HepG2 (cell line): ENCODE measurements around the gene CHN2. TPM values are rescaled to one million over a fixed set of nuclear protein-coding genes. Genes with fewer than 3 reads are reported as not detected.

Experiments used
- ATAC-seq: fragments of 200-7000 bp; cut with Tn5 transposase; 3 replicates; pipeline ENCODE4 v1.9.1; 2020; ENCODE audit warnings: mild to moderate bottlenecking, moderate library complexity
- BruUV-seq: library from RNA; stranded (reverse); fragments of 400-500 nt; replicated peaks from 2 replicates; lab custom pipeline; 2021; lab: Mats Ljungman, UMichigan
- CTCF ChIA-PET: fragments of 300-600 bp; formaldehyde crosslinking; extraction: SDS; loops from one replicate; lab custom pipeline; 2021; ENCODE audit warnings: low total read pairs, inconsistent platforms, low intra/inter-chr PET ratio; lab: Yijun Ruan, JAX
- POLR2A ChIA-PET: fragments of 350-600 bp; sonication (Branson Sonifier 250); formaldehyde crosslinking; loops from one replicate; lab custom pipeline; 2020; ENCODE audit warnings: antibody characterized with exemption, inconsistent platforms; lab: Yijun Ruan, JAX
- DNase-seq: peaks from one replicate; pipeline ENCODE4 v3.0.0-alpha.2; 2015; ENCODE audit warnings: low spot score
- FAIRE-seq: peaks from 3 replicates; lab custom pipeline; 2011; peaks lifted over from hg19 to GRCh38; lab: Jason Lieb, UNC
- H2AFZ ChIP-seq: one replicate; pipeline ENCODE4 v1.6.1; 2011; ENCODE audit warnings: low read length, inconsistent platforms
- H3K27ac ChIP-seq: fragments of 300-600 bp; 3 replicates; pipeline ENCODE4 v1.8.0; 2011; ENCODE audit warnings: mixed run types, mild to moderate bottlenecking, mixed read lengths, low read length, inconsistent platforms; ENCODE audit not compliant: insufficient read depth; ENCODE audit errors: extremely low read length
- H3K27me3 ChIP-seq, 2 experiments: fragments of 200-600 bp in 1 of 2; 2 replicates in 1 of 2; 3 replicates in 1 of 2; pipeline versions ENCODE4 v1.6.0 to v1.8.0; 2011; ENCODE audit warnings: low read length in 2 of 2, mild to moderate bottlenecking in 2 of 2, moderate library complexity in 2 of 2, inconsistent platforms in 1 of 2; ENCODE audit not compliant: insufficient read depth in 2 of 2, control insufficient read depth in 1 of 2
- H3K36me3 ChIP-seq, 2 experiments: fragments of 200-600 bp in 1 of 2; replicated peaks in 1 of 2; 2 replicates in 1 of 2; 3 replicates in 1 of 2; pipeline versions ENCODE4 v1.5.1 to v1.8.0; 2011; ENCODE audit warnings: low read length in 2 of 2, inconsistent platforms in 1 of 2; ENCODE audit not compliant: insufficient read depth in 2 of 2, control insufficient read depth in 1 of 2
- H3K4me1 ChIP-seq: 2 replicates; pipeline ENCODE4 v1.5.1; 2012; ENCODE audit warnings: low read length, inconsistent platforms; ENCODE audit not compliant: insufficient read depth
- H3K4me2 ChIP-seq: 2 replicates; pipeline ENCODE4 v1.6.0; 2011; ENCODE audit warnings: low read depth, low read length, inconsistent platforms
- H3K4me3 ChIP-seq, 3 experiments: fragments of 200-600 bp in 1 of 3; sonication (generic), shearing (Covaris generic) in 1 of 3; replicated peaks in 1 of 3; 2 replicates each; pipeline ENCODE4 v1.5.1; 2011 to 2016; ENCODE audit warnings: low read length in 3 of 3, inconsistent platforms in 2 of 3, low read depth in 2 of 3, mild to moderate bottlenecking in 2 of 3, control low read depth in 1 of 3, mixed read lengths in 1 of 3; ENCODE audit not compliant: insufficient read depth in 1 of 3
- H3K79me2 ChIP-seq: one replicate; pipeline ENCODE4 v1.6.1; 2011; ENCODE audit warnings: low read length, inconsistent platforms; ENCODE audit not compliant: insufficient read depth
- H3K9ac ChIP-seq: 2 replicates; pipeline ENCODE4 v1.6.0; 2011; ENCODE audit warnings: mild to moderate bottlenecking, low read depth, low read length, inconsistent platforms; ENCODE audit not compliant: insufficient read depth
- H3K9me3 ChIP-seq: 2 replicates; pipeline ENCODE4 v1.5.1; 2012; ENCODE audit warnings: mild to moderate bottlenecking, low read length
- H4K20me1 ChIP-seq: 2 replicates; pipeline ENCODE4 v1.6.0; 2011; ENCODE audit warnings: inconsistent platforms, mild to moderate bottlenecking, low read length, moderate library complexity; ENCODE audit not compliant: insufficient read depth
- ARNT ChIP-seq: fragments of 450-650 bp; IDR thresholded peaks from 2 replicates; pipeline ENCODE4 v1.6.1; 2017
- EHMT2 ChIP-seq: fragments of 200-600 bp; sonication (generic); IDR thresholded peaks from 2 replicates; pipeline ENCODE4 v1.7.0; 2017; ENCODE audit warnings: antibody characterized with exemption, low read depth, low read length, borderline replicate concordance
- HDAC2 ChIP-seq: sonication (generic); formaldehyde crosslinking; IDR thresholded peaks from 2 replicates; pipeline ENCODE4 v1.4.0; 2020; ENCODE audit warnings: missing genetic modification reagents
- MXI1 ChIP-seq: IDR thresholded peaks from 3 replicates; pipeline ENCODE4 v1.6.1; 2012; ENCODE audit warnings: low read depth, low read length, inconsistent platforms, borderline replicate concordance
- NR2C2 ChIP-seq: sonication (generic); formaldehyde crosslinking; IDR thresholded peaks from 2 replicates; pipeline ENCODE4 v1.4.0; 2020; ENCODE audit warnings: missing genetic modification reagents, mild to moderate bottlenecking, moderate library complexity, borderline replicate concordance
- NR3C1 ChIP-seq: sonication (generic); formaldehyde crosslinking; IDR thresholded peaks from 2 replicates; pipeline ENCODE4 v1.4.0; 2020; ENCODE audit warnings: missing genetic modification reagents
- REL ChIP-seq: sonication (generic); formaldehyde crosslinking; conservative IDR thresholded peaks from 2 replicates; pipeline ENCODE4 v1.8.0; 2022; ENCODE audit warnings: mild to moderate bottlenecking, missing genetic modification reagents, moderate library complexity
- SIX4 ChIP-seq: sonication (generic); formaldehyde crosslinking; IDR thresholded peaks from 2 replicates; pipeline ENCODE4 v1.4.0; 2020; ENCODE audit warnings: missing genetic modification reagents
- TBP ChIP-seq: sonication (generic); formaldehyde crosslinking; IDR thresholded peaks from 2 replicates; pipeline ENCODE4 v1.5.0; 2020; ENCODE audit warnings: missing genetic modification reagents
- ZBED4 ChIP-seq: sonication (generic); formaldehyde crosslinking; IDR thresholded peaks from 2 replicates; pipeline ENCODE4 v1.4.0; 2020; ENCODE audit warnings: missing genetic modification reagents, borderline replicate concordance
- ZNF10 ChIP-seq: sonication (generic); formaldehyde crosslinking; IDR thresholded peaks from 2 replicates; pipeline ENCODE4 v1.4.0; 2020; ENCODE audit warnings: mild to moderate bottlenecking, low read depth, missing genetic modification reagents, borderline replicate concordance
- ZNF609 ChIP-seq: sonication (generic); formaldehyde crosslinking; IDR thresholded peaks from 2 replicates; pipeline ENCODE4 v1.4.0; 2020; ENCODE audit warnings: mild to moderate bottlenecking, missing genetic modification reagents, borderline replicate concordance
- ZNF740 ChIP-seq: sonication (generic); formaldehyde crosslinking; IDR thresholded peaks from 2 replicates; pipeline ENCODE4 v1.4.0; 2020; ENCODE audit warnings: missing genetic modification reagents
- ZNF891 ChIP-seq: sonication (generic); formaldehyde crosslinking; IDR thresholded peaks from 2 replicates; pipeline ENCODE4 v1.5.0; 2020; ENCODE audit warnings: mild to moderate bottlenecking, missing genetic modification reagents
- WGBS: methylation state at CpG from one replicate; pipeline ENCODE4 v1.1.6; 2017; ENCODE audit warnings: low lambda C conversion rate; 5-methylcytosine and 5-hydroxymethylcytosine counted together
- in situ Hi-C: cut with HindIII; loops from 2 replicates; pipeline ENCODE4 v1.10.0; 2017; ENCODE audit warnings: low pct_unique_long_range_greater_than_20kb; ENCODE audit not compliant: extremely low pct_ligation_motif_present
- intact Hi-C: fragments of 100-400 bp; cut with micrococcal nuclease; formaldehyde crosslinking; loops from one replicate; pipeline ENCODE4 v1.10.0; 2022; ENCODE audit not compliant: unreplicated experiment
- polyA plus RNA-seq, 8 experiments: library from polyadenylated mRNA; depleted of rRNA in 3 of 8; stranded (reverse) in 7 of 8; unstranded in 1 of 8; fragments of >200 nt; fragmentation: Illumina TruSeq in 4 of 8; extraction: Trizol in 4 of 8; gene quantifications; 2 replicates each; pipeline versions ENCODE4 v1.2.1 to v1.2.3, GENCODE V29; 2011 to 2016; ENCODE audit warnings: low read depth in 4 of 8, missing spikeins in 1 of 8, mixed read lengths in 1 of 8; ENCODE audit not compliant: insufficient read depth in 1 of 8
- total RNA-seq, 5 experiments: library from RNA; depleted of rRNA; stranded (reverse); fragments of >200 nt; fragmentation: Illumina TruSeq; extraction: Trizol; gene quantifications; 2 replicates each; pipeline ENCODE4 v1.2.3, GENCODE V29; 2016; ENCODE audit warnings: low read depth in 1 of 5

Gene CHN2
- total and polyA plus RNA-seq, 2 of the 13 experiments (the other 11 are each of a cell fraction or from before 2014, with no cell fraction given) = 23.5 to 30.5 TPM

GRCh38 chr7:29371472-29371871 lies 176.9 kb downstream of the CHN2 start (continued):
- no peak for TF ChIP-seq REL (CRISPR knock-in tag)
- TF ChIP-seq ZNF609 (CRISPR knock-in tag) = no peak
- TF ChIP-seq ARNT = no peak
- TF ChIP-seq NR3C1 (CRISPR knock-in tag) = no peak
- TF ChIP-seq EHMT2 = no peak
- TF ChIP-seq TBP (CRISPR knock-in tag) = no peak
- TF ChIP-seq ZNF10 = no peak

GRCh38 chr7:29372351-29373090 lies 177.9 kb downstream of the CHN2 start:
- DNase-seq (no peak), FAIRE-seq (no peak), ATAC-seq (no peak)
- Histone ChIP-seq H3K9me3 (no peaks in the 10 kb centered on the region), H3K4me2 (no peak overlapping the region), H3K4me1 (peaks cover 29% of the 10 kb centered on the region), H4K20me1 (no peaks in the 10 kb centered on the region; the same call in 1 of the 2 replicates), H3K79me2 (no peaks in the 10 kb centered on the region), H3K27me3 (no peaks in the 10 kb centered on the region), H3K27ac (no peak overlapping the region), H3K9ac (no peak overlapping the region), H3K4me3 (no peak overlapping the region), H2AFZ (no peak overlapping the region), H3K36me3 (peaks cover 15 to 37% of the 10 kb centered on the region in 2 experiments)
- BruUV-seq = no TSS peak
- intact Hi-C loops = no loop called here
- POLR2A ChIA-PET = no interaction called here
- 100% methylated on average over 3 of the region's 3 CpGs for WGBS
- in situ Hi-C loops = no loop called here
- CTCF ChIA-PET = no interaction called here
- TF ChIP-seq ZNF740 (no peak), ZBED4 (CRISPR knock-in tag) (no peak), SIX4 (no peak), MXI1 (no peak), ZNF891 (CRISPR knock-in tag) (no peak), HDAC2 (CRISPR knock-in tag) (no peak), NR2C2 (CRISPR knock-in tag) (no peak)
